ENCODE results near the gene FKBP15.
"Not testable (repeated sequence)": the region's sequence is repeated elsewhere in the genome, so short reads cannot be mapped to it uniquely, and the experiment has no call there.

FKBP15 gene

GRCh38 chr9:113149561-113149960 lies 71.5 kb downstream of the FKBP15 start:
- not testable (repeated sequence) for DNase-seq (ENCODE audit: low read depth)

GRCh38 chr9:113148781-113149510 lies 72.1 kb downstream of the FKBP15 start:
- no peak for DNase-seq (ENCODE audit: low read depth)

- no peak for DNase-seq (ENCODE audit: low read depth)
Measured at GRCh38 chr9:113148372-113148705, 72.7 kb downstream of the FKBP15 start.

- no peak for DNase-seq (ENCODE audit: low read depth)
Measured at GRCh38 chr9:113143432-113144227, 77.4 kb downstream of the FKBP15 start.

- DNase-seq (ENCODE audit: low read depth): not testable (repeated sequence)
Measured at GRCh38 chr9:113140896-113141295, 80.2 kb downstream of the FKBP15 start.

- no peak for DNase-seq (ENCODE audit: low read depth)
Measured at GRCh38 chr9:113139953-113140352, 81.1 kb downstream of the FKBP15 start.

- no peak for DNase-seq (ENCODE audit: low read depth)
Measured at GRCh38 chr9:113139225-113139829, 81.8 kb downstream of the FKBP15 start.

- no peak for DNase-seq (ENCODE audit: low read depth)
Measured at GRCh38 chr9:113138760-113139159, 82.3 kb downstream of the FKBP15 start.

GRCh38 chr9:113137196-113138168 lies 83.6 kb downstream of the FKBP15 start:
- DNase-seq (ENCODE audit: low read depth): no peak

- DNase-seq (ENCODE audit: low read depth): no peak
Measured at GRCh38 chr9:113131689-113132151, 89.4 kb downstream of the FKBP15 start.

- no peak for DNase-seq (ENCODE audit: low read depth)
Measured at GRCh38 chr9:113129884-113130283, 91.2 kb downstream of the FKBP15 start.

GRCh38 chr9:113129466-113129865 lies 91.6 kb downstream of the FKBP15 start:
- DNase-seq (ENCODE audit: low read depth): no peak

GRCh38 chr9:113125386-113126035 lies 95.6 kb downstream of the FKBP15 start:
- no peak for DNase-seq (ENCODE audit: low read depth)

GRCh38 chr9:113118829-113119228 lies 102.2 kb downstream of the FKBP15 start:
- not testable (repeated sequence) for DNase-seq (ENCODE audit: low read depth)

Data from stimulated activated CD8-positive, alpha-beta memory T cell treated with anti-CD3 and anti-CD28 coated beads, Interleukin-4, amount 100 ng/mL, for 24 hours (primary cell).